Smooth muscle cell (in vitro differentiated cells): ENCODE data around the gene NEK2. TPM values are rescaled to one million over a fixed set of nuclear protein-coding genes. Genes with fewer than 3 reads are reported as not detected.

Experiments
- DNase-seq: peaks from one replicate; lab custom pipeline; 2025; ENCODE audit not compliant: unreplicated experiment; lab: John Stamatoyannopoulos, UW
- H2AFZ ChIP-seq: fragments of 200-600 bp; sonication (generic); 2 replicates; pipeline ENCODE4 v1.6.0; 2016; ENCODE audit warnings: antibody characterized with exemption, low read depth, mild to moderate bottlenecking
- H3F3A ChIP-seq: fragments of 200-600 bp; sonication (generic); 2 replicates; pipeline ENCODE4 v1.6.0; 2017; ENCODE audit warnings: antibody characterized with exemption, low read depth
- H3K27ac ChIP-seq: fragments of 200-600 bp; sonication (generic); 2 replicates; pipeline ENCODE4 v1.5.1; 2016; ENCODE audit warnings: low read depth, mild to moderate bottlenecking
- H3K27me3 ChIP-seq: fragments of 200-600 bp; sonication (generic); 2 replicates; pipeline ENCODE4 v1.6.1; 2016; ENCODE audit warnings: low read depth, mild to moderate bottlenecking
- H3K36me3 ChIP-seq: fragments of 200-600 bp; sonication (generic); 2 replicates; pipeline ENCODE4 v1.5.1; 2016; ENCODE audit warnings: low read depth
- H3K4me1 ChIP-seq: fragments of 200-600 bp; sonication (generic); 2 replicates; pipeline ENCODE4 v1.5.1; 2016; ENCODE audit warnings: low read depth
- H3K4me2 ChIP-seq: fragments of 200-600 bp; sonication (generic); 2 replicates; pipeline ENCODE4 v1.6.0; 2016; ENCODE audit warnings: mild to moderate bottlenecking
- H3K4me3 ChIP-seq: fragments of 200-600 bp; sonication (generic); 2 replicates; pipeline ENCODE4 v1.5.1; 2016; ENCODE audit warnings: mild to moderate bottlenecking
- H3K79me2 ChIP-seq: fragments of 200-600 bp; sonication (generic); 2 replicates; pipeline ENCODE4 v1.6.0; 2016; ENCODE audit warnings: low read depth, mild to moderate bottlenecking
- H3K9ac ChIP-seq: fragments of 200-600 bp; sonication (generic); 2 replicates; pipeline ENCODE4 v1.6.0; 2016; ENCODE audit warnings: low read depth
- H3K9me3 ChIP-seq: fragments of 200-600 bp; sonication (generic); replicated peaks from 2 replicates; pipeline ENCODE4 v1.5.1; 2016; ENCODE audit warnings: low read depth
- H4K20me1 ChIP-seq: fragments of 200-600 bp; sonication (generic); 2 replicates; pipeline ENCODE4 v1.6.0; 2016; ENCODE audit warnings: low read depth
- WGBS: methylation state at CpG from one replicate; pipeline ENCODE4 v1.1.7; 2016; ENCODE audit warnings: low lambda C conversion rate; 5-methylcytosine and 5-hydroxymethylcytosine counted together
- polyA plus RNA-seq: library from polyadenylated mRNA; unstranded; fragments of >200 nt; fragmentation: Nextera tagmentation; extraction: Ambion mirVana; gene quantifications from 2 replicates; pipeline ENCODE4 v1.2.1, GENCODE V29; 2016
- total RNA-seq: library from RNA; depleted of rRNA; stranded (reverse); fragments of >200 nt; gene quantifications from 2 replicates; pipeline ENCODE4 v1.2.3, GENCODE V29; 2014
- TF ChIP-seq, protein P1 (sequence below): fragments of 200-600 bp; sonication (generic); IDR thresholded peaks from 2 replicates; pipeline ENCODE4 v1.5.1; 2017; ENCODE audit warnings: borderline replicate concordance, mild to moderate bottlenecking, antibody characterized with exemption; ENCODE audit not compliant: insufficient read depth, poor library complexity, severe bottlenecking

Gene NEK2
- total and polyA plus RNA-seq, 2 experiments from 2014 or later = 7.2 to 12.6 TPM

DNA sequence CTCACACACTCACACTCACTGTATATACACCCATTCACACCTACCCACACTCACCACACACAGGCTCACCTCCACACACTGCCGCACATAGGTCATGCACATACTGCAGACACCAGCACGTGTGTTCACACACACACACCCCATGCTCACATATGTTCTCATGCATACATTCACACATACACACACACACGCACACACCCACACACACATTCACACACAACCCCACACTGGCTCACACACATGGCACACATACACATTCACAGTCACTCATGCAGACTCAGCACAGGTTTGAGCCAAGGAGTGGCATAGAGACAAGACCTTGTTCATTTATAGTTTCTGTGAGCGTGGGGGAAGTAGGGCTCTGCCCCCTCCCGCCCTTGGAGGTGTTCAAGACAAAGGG lies 55.3 kb downstream of the NEK2 start:
- no peak overlapping the region for H3K9ac ChIP-seq
- H3K4me2 ChIP-seq = no peak overlapping the region
- H4K20me1 ChIP-seq = no peaks in the 10 kb centered on the region
- H3K9me3 ChIP-seq = no peaks in the 10 kb centered on the region
- H3F3A ChIP-seq = no peaks in the 10 kb centered on the region
- no peak for DNase-seq
- H3K79me2 ChIP-seq = no peaks in the 10 kb centered on the region
- no peak overlapping the region for H3K27ac ChIP-seq
- TF ChIP-seq, protein P1, sequence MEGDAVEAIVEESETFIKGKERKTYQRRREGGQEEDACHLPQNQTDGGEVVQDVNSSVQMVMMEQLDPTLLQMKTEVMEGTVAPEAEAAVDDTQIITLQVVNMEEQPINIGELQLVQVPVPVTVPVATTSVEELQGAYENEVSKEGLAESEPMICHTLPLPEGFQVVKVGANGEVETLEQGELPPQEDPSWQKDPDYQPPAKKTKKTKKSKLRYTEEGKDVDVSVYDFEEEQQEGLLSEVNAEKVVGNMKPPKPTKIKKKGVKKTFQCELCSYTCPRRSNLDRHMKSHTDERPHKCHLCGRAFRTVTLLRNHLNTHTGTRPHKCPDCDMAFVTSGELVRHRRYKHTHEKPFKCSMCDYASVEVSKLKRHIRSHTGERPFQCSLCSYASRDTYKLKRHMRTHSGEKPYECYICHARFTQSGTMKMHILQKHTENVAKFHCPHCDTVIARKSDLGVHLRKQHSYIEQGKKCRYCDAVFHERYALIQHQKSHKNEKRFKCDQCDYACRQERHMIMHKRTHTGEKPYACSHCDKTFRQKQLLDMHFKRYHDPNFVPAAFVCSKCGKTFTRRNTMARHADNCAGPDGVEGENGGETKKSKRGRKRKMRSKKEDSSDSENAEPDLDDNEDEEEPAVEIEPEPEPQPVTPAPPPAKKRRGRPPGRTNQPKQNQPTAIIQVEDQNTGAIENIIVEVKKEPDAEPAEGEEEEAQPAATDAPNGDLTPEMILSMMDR = no peak
- H2AFZ ChIP-seq = no peak overlapping the region
- WGBS = 90% methylated on average over 5 of the region's 5 CpGs
- H3K36me3 ChIP-seq = no peaks in the 10 kb centered on the region
- no peaks in the 10 kb centered on the region for H3K4me1 ChIP-seq
- no peak overlapping the region for H3K4me3 ChIP-seq
- no peaks in the 10 kb centered on the region for H3K27me3 ChIP-seq

DNA sequence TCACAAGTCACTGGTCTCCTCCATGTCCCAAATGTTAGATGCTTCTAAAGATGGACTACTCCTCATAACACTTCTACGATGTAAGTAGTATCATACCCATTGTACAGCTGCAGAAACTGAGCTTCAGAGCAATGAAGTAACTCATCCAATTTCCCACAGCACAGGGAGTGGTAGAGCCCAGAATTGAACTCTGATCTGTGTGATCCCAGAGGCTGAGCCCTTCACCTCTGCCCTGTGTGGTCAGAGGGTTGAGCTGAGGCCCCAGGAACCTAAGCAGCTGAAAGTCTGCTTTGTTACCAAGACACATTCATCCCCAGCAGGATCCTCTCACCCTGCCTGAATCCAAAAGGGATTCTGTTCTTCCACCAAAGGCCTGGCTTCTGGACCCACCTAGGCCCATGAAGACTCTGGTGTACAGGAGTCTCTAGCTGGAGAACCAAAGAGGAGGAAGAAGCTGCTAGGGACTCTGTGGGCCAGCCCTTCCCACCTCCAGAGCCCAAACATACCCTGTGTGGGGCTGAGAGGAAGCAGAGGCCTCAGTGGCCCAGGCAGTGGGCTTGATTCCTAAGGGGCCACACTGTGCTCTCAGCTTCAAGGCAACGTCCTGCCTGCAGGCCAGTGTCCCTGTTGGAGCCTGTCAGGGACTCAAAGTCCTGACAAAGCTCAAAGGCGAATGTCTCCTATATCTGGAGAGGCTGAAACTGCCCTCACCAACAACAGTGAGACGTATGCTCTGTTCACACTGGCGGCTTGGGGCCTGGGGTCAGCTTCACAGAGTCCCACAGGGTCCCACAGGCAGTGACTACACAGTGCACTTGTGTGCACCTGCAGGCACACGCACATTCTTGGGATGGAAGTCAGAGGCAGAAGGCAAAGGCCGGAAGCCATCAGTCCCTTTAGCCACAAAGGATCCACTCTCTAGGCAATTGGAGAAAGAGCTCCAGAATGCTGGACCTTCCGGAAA lies 56.1 kb downstream of the NEK2 start:
- Histone ChIP-seq H3K79me2 (no peaks in the 10 kb centered on the region), H3K36me3 (no peaks in the 10 kb centered on the region), H3F3A (no peaks in the 10 kb centered on the region), H3K9ac (no peak overlapping the region), H3K4me1 (no peaks in the 10 kb centered on the region), H3K9me3 (no peaks in the 10 kb centered on the region), H3K4me3 (no peak overlapping the region), H3K27me3 (no peaks in the 10 kb centered on the region), H3K27ac (no peak overlapping the region), H4K20me1 (no peaks in the 10 kb centered on the region), H2AFZ (no peak overlapping the region), H3K4me2 (no peak overlapping the region)
- no peak for DNase-seq
- TF ChIP-seq, protein P1 = no peak
- 85% methylated on average over 8 of the region's 8 CpGs for WGBS

DNA sequence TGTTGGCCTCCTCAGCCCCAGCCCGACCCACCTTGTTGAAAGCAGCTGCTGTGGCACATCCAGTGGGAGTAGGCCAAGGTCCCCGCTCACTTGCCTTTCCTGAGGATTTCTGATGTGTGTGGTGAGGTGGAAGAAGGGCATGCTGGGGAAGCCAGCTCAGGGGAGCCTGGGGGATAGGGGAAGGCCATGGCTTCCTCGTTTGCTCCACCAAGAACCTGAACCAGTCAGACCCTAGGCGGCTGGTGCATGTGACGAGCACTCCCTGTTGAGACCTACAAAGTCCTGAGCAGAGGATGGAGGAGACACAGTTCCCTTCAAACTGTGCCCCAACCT lies 58.5 kb downstream of the NEK2 start:
- TF ChIP-seq, protein P1 = no peak
- 100% methylated on average over 5 of the region's 5 CpGs for WGBS
- Histone ChIP-seq H3K4me3 (no peak overlapping the region), H3K4me1 (no peaks in the 10 kb centered on the region), H3K79me2 (no peaks in the 10 kb centered on the region), H3K4me2 (no peak overlapping the region), H2AFZ (no peak overlapping the region), H3K9me3 (no peaks in the 10 kb centered on the region), H4K20me1 (no peaks in the 10 kb centered on the region), H3K27ac (no peak overlapping the region), H3K36me3 (no peaks in the 10 kb centered on the region), H3K9ac (no peak overlapping the region), H3F3A (peaks cover 11% of the 10 kb centered on the region), H3K27me3 (no peaks in the 10 kb centered on the region)
- no peak for DNase-seq
